ENCODE results near the gene VWA8.

VWA8 gene

DNA sequence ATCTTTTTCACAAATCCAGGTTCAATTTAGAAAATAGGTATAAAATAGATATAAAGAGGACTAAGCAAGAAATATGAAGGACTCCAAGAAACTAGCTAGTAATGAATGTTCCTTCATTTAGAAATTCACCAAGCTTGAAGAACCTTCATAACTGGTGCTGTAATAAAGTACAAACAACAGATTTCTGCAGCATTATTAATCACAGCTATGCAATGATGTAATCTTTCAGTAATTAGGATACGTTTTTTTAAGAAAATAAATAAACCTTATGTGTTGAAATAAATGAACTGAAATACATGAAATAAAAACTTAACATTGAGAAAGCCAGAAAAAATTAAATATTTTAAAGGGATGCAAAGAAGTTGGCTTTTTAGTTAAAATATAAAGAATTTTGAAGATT, 267.5 kb downstream of the VWA8 start:
- Histone ChIP-seq H3K27me3 (ENCODE audit: insufficient read depth, low read depth) (no peaks in the 10 kb centered on the region), H3K27ac (no peak overlapping the region), H3K36me3 (ENCODE audit: insufficient read depth) (no peaks in the 10 kb centered on the region), H2AFZ (ENCODE audit: low read depth) (no peak overlapping the region), H4K20me1 (ENCODE audit: insufficient read depth) (no peaks in the 10 kb centered on the region), H3K79me2 (ENCODE audit: insufficient read depth, low read depth) (no peaks in the 10 kb centered on the region), H3K4me1 (ENCODE audit: low read depth, poor library complexity, severe bottlenecking) (peaks cover 17% of the 10 kb centered on the region), H3K4me2 (no peak overlapping the region), H3K4me3 (IDR thresholded peaks at IDR 0.05; ENCODE audit: insufficient read depth, low read depth, low read length) (no peak overlapping the region), H3K9ac (no peak overlapping the region)
- TF ChIP-seq CTCF (conservative IDR thresholded peaks at IDR 0.05; ENCODE audit: low read depth, low read length), result no peak

DNA sequence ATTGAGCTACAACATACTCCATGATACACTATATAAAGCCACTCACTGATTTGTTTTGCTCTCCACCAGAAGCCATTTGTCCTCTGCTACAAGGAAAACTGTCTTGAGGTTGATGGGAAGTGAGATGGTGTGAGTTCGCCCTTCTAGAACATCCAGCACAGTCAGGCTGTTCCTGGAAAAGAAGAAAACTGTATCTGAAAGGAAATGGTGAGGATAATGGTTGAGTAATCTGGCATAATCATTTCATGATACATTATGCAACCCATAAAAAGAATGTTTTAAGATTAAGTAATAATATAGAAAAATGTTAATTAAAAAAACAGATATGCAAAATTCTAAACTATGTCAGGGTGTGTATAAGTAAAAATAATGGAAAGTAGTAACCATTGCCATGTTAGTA, 269.6 kb downstream of the VWA8 start:
- Histone ChIP-seq H3K9ac (no peak overlapping the region), H4K20me1 (ENCODE audit: insufficient read depth) (no peaks in the 10 kb centered on the region), H3K27me3 (ENCODE audit: insufficient read depth, low read depth) (no peaks in the 10 kb centered on the region), H3K36me3 (ENCODE audit: insufficient read depth) (no peaks in the 10 kb centered on the region), H3K27ac (no peak overlapping the region), H3K79me2 (ENCODE audit: insufficient read depth, low read depth) (no peaks in the 10 kb centered on the region), H3K4me2 (no peak overlapping the region), H3K4me1 (ENCODE audit: low read depth, poor library complexity, severe bottlenecking) (peaks cover 6% of the 10 kb centered on the region), H3K4me3 (IDR thresholded peaks at IDR 0.05; ENCODE audit: insufficient read depth, low read depth, low read length) (no peak overlapping the region), H2AFZ (ENCODE audit: low read depth) (no peak overlapping the region)
- TF ChIP-seq CTCF (conservative IDR thresholded peaks at IDR 0.05; ENCODE audit: low read depth, low read length), result no peak

DNA sequence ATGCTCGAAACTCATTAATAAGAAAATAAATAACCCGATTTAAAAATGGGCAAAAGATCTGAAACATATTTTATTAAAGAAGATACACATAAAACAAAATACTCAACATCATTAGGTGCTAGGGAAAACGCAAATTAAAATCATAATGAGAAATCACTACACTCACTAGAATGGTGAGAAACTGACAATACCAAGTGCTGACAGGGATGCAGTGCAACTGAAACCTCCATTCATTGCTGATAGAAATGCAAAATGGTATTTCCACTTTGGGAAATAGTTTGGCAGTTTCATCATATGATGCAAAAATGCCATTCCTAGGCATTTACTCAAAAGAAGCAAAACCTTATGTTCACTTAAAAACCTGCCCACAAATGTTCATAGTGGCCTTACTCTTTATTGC, 278.1 kb downstream of the VWA8 start:
- no peaks in the 10 kb centered on the region for H3K79me2 ChIP-seq (ENCODE audit: insufficient read depth, low read depth)
- H3K4me3 ChIP-seq (IDR thresholded peaks at IDR 0.05; ENCODE audit: insufficient read depth, low read depth, low read length), result no peak overlapping the region
- no peak for TF ChIP-seq CTCF (conservative IDR thresholded peaks at IDR 0.05; ENCODE audit: low read depth, low read length)
- no peak overlapping the region for H3K27ac ChIP-seq
- H4K20me1 ChIP-seq (ENCODE audit: insufficient read depth), result no peaks in the 10 kb centered on the region
- H3K36me3 ChIP-seq (ENCODE audit: insufficient read depth), result no peaks in the 10 kb centered on the region
- H2AFZ ChIP-seq (ENCODE audit: low read depth), result no peak overlapping the region
- no peak overlapping the region for H3K4me2 ChIP-seq
- H3K27me3 ChIP-seq (ENCODE audit: insufficient read depth, low read depth), result no peaks in the 10 kb centered on the region
- no peak overlapping the region for H3K9ac ChIP-seq
- no peaks in the 10 kb centered on the region for H3K4me1 ChIP-seq (ENCODE audit: low read depth, poor library complexity, severe bottlenecking)

DNA sequence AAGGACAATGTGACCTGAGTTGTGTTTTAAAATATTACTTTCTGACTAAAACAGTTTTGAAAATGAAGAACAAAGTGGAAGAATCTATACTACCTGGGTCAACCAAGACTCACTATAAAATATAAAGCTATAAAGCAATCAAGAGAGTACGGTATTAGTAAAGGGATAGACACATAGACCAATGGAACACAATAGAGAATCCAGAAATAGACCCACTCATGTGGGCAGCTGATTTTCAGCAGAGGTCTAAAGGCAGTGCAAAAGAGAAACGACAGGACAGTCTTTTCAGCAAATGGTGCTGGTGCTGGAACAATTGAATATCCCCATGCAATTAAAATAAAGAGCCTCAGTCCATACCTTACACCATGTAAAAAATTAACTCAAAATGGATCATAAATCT, 278.9 kb downstream of the VWA8 start:
- H4K20me1 ChIP-seq (ENCODE audit: insufficient read depth), result no peaks in the 10 kb centered on the region
- no peak for TF ChIP-seq CTCF (conservative IDR thresholded peaks at IDR 0.05; ENCODE audit: low read depth, low read length)
- no peaks in the 10 kb centered on the region for H3K79me2 ChIP-seq (ENCODE audit: insufficient read depth, low read depth)
- H3K4me3 ChIP-seq (IDR thresholded peaks at IDR 0.05; ENCODE audit: insufficient read depth, low read depth, low read length), result no peak overlapping the region
- H3K27me3 ChIP-seq (ENCODE audit: insufficient read depth, low read depth), result no peaks in the 10 kb centered on the region
- H3K27ac ChIP-seq, result no peak overlapping the region
- no peaks in the 10 kb centered on the region for H3K4me1 ChIP-seq (ENCODE audit: low read depth, poor library complexity, severe bottlenecking)
- H2AFZ ChIP-seq (ENCODE audit: low read depth), result no peak overlapping the region
- no peak overlapping the region for H3K9ac ChIP-seq
- H3K4me2 ChIP-seq, result no peak overlapping the region
- no peaks in the 10 kb centered on the region for H3K36me3 ChIP-seq (ENCODE audit: insufficient read depth)

DNA sequence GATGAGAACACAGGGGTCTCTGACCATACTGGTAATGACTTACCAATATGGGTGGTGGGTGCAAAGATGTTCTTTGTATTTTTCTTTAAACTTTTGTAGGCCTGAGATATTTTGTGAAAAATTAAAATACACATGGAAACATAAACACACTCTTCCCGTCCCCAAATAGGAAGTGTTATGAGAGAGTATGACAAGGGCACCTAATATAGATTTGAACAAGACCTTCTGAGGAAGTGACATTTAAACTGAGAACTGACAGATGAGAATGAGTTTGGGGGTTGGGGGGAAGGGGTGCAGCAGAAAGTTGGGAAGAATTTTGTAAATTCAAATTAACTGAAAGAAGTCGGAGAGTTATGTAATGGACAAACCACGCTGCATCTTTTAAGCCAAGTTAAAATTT, 279.3 kb downstream of the VWA8 start:
- H3K4me2 ChIP-seq, result no peak overlapping the region
- H3K27me3 ChIP-seq (ENCODE audit: insufficient read depth, low read depth), result no peaks in the 10 kb centered on the region
- H3K4me3 ChIP-seq (IDR thresholded peaks at IDR 0.05; ENCODE audit: insufficient read depth, low read depth, low read length), result no peak overlapping the region
- H3K9ac ChIP-seq, result no peak overlapping the region
- no peaks in the 10 kb centered on the region for H3K4me1 ChIP-seq (ENCODE audit: low read depth, poor library complexity, severe bottlenecking)
- H3K27ac ChIP-seq, result no peak overlapping the region
- no peak for TF ChIP-seq CTCF (conservative IDR thresholded peaks at IDR 0.05; ENCODE audit: low read depth, low read length)
- no peaks in the 10 kb centered on the region for H3K36me3 ChIP-seq (ENCODE audit: insufficient read depth)
- no peaks in the 10 kb centered on the region for H3K79me2 ChIP-seq (ENCODE audit: insufficient read depth, low read depth)
- H2AFZ ChIP-seq (ENCODE audit: low read depth), result no peak overlapping the region
- H4K20me1 ChIP-seq (ENCODE audit: insufficient read depth), result no peaks in the 10 kb centered on the region

All from KMS-11 (cell line).